22Rv1 (cell line): ENCODE data around the gene ZBTB5.
A peak's percentile ranks its signal among the peaks of the same experiment; 100 is the strongest.

Experiments
- ZFX ChIP-seq: fragments of 450-650 bp; IDR thresholded peaks from 2 replicates; pipeline ENCODE4 v1.6.1; 2017; ENCODE audit warnings: antibody characterized with exemption, borderline replicate concordance
- TF ChIP-seq, protein P1 (sequence below): fragments of 450-650 bp; IDR thresholded peaks from 2 replicates; pipeline ENCODE4 v1.5.1; 2017; ENCODE audit warnings: mild to moderate bottlenecking

DNA sequence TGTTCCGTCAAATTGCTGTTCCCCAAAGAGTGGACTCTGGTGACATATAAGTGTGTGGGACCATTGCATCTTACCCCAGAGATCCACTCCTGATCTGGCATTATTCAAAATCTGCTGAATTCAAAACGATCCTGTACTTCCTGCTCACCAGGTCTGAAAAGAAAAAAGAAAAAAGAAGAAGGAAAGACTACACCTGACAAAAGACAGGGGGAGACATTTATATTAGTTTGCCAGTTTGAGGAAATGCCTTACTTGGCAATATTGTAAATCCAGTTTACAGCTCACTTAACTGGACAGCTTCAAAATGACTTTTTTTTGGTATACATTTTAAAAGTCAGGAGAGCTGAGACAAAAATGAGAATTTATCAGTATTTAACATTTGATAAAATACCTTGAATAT is 57.8 kb downstream of the ZBTB5 start:
- TF ChIP-seq, protein P1, sequence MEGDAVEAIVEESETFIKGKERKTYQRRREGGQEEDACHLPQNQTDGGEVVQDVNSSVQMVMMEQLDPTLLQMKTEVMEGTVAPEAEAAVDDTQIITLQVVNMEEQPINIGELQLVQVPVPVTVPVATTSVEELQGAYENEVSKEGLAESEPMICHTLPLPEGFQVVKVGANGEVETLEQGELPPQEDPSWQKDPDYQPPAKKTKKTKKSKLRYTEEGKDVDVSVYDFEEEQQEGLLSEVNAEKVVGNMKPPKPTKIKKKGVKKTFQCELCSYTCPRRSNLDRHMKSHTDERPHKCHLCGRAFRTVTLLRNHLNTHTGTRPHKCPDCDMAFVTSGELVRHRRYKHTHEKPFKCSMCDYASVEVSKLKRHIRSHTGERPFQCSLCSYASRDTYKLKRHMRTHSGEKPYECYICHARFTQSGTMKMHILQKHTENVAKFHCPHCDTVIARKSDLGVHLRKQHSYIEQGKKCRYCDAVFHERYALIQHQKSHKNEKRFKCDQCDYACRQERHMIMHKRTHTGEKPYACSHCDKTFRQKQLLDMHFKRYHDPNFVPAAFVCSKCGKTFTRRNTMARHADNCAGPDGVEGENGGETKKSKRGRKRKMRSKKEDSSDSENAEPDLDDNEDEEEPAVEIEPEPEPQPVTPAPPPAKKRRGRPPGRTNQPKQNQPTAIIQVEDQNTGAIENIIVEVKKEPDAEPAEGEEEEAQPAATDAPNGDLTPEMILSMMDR = peak; percentile 32
- no peak for TF ChIP-seq ZFX
